HepG2 (cell line): ENCODE results near the gene FBP2. TPM values are rescaled to one million over a fixed set of nuclear protein-coding genes. Genes with fewer than 3 reads are reported as not detected.

Experiments
- ATAC-seq: fragments of 200-7000 bp; cut with Tn5 transposase; 3 replicates; pipeline ENCODE4 v1.9.1; 2020; ENCODE audit warnings: mild to moderate bottlenecking, moderate library complexity
- BruUV-seq: library from RNA; stranded (reverse); fragments of 400-500 nt; replicated peaks from 2 replicates; lab custom pipeline; 2021; lab: Mats Ljungman, UMichigan
- CTCF ChIA-PET: fragments of 300-600 bp; formaldehyde crosslinking; extraction: SDS; loops from one replicate; lab custom pipeline; 2021; ENCODE audit warnings: low total read pairs, inconsistent platforms, low intra/inter-chr PET ratio; lab: Yijun Ruan, JAX
- POLR2A ChIA-PET: fragments of 350-600 bp; sonication (Branson Sonifier 250); formaldehyde crosslinking; loops from one replicate; lab custom pipeline; 2020; ENCODE audit warnings: antibody characterized with exemption, inconsistent platforms; lab: Yijun Ruan, JAX
- DNase-seq: peaks from one replicate; pipeline ENCODE4 v3.0.0-alpha.2; 2015; ENCODE audit warnings: low spot score
- FAIRE-seq: peaks from 3 replicates; lab custom pipeline; 2011; peaks lifted over from hg19 to GRCh38; lab: Jason Lieb, UNC
- H2AFZ ChIP-seq: one replicate; pipeline ENCODE4 v1.6.1; 2011; ENCODE audit warnings: low read length, inconsistent platforms
- H3K27ac ChIP-seq: fragments of 300-600 bp; 3 replicates; pipeline ENCODE4 v1.8.0; 2011; ENCODE audit warnings: mixed run types, mild to moderate bottlenecking, mixed read lengths, low read length, inconsistent platforms; ENCODE audit not compliant: insufficient read depth; ENCODE audit errors: extremely low read length
- H3K27me3 ChIP-seq, 2 experiments: fragments of 200-600 bp in 1 of 2; 2 replicates in 1 of 2; 3 replicates in 1 of 2; pipeline versions ENCODE4 v1.6.0 to v1.8.0; 2011; ENCODE audit warnings: low read length in 2 of 2, mild to moderate bottlenecking in 2 of 2, moderate library complexity in 2 of 2, inconsistent platforms in 1 of 2; ENCODE audit not compliant: insufficient read depth in 2 of 2, control insufficient read depth in 1 of 2
- H3K36me3 ChIP-seq, 2 experiments: fragments of 200-600 bp in 1 of 2; replicated peaks in 1 of 2; 2 replicates in 1 of 2; 3 replicates in 1 of 2; pipeline versions ENCODE4 v1.5.1 to v1.8.0; 2011; ENCODE audit warnings: low read length in 2 of 2, inconsistent platforms in 1 of 2; ENCODE audit not compliant: insufficient read depth in 2 of 2, control insufficient read depth in 1 of 2
- H3K4me1 ChIP-seq: 2 replicates; pipeline ENCODE4 v1.5.1; 2012; ENCODE audit warnings: low read length, inconsistent platforms; ENCODE audit not compliant: insufficient read depth
- H3K4me2 ChIP-seq: 2 replicates; pipeline ENCODE4 v1.6.0; 2011; ENCODE audit warnings: low read depth, low read length, inconsistent platforms
- H3K4me3 ChIP-seq, 3 experiments: fragments of 200-600 bp in 1 of 3; sonication (generic), shearing (Covaris generic) in 1 of 3; replicated peaks in 1 of 3; 2 replicates each; pipeline ENCODE4 v1.5.1; 2011 to 2016; ENCODE audit warnings: low read length in 3 of 3, inconsistent platforms in 2 of 3, low read depth in 2 of 3, mild to moderate bottlenecking in 2 of 3, control low read depth in 1 of 3, mixed read lengths in 1 of 3; ENCODE audit not compliant: insufficient read depth in 1 of 3
- H3K79me2 ChIP-seq: one replicate; pipeline ENCODE4 v1.6.1; 2011; ENCODE audit warnings: low read length, inconsistent platforms; ENCODE audit not compliant: insufficient read depth
- H3K9ac ChIP-seq: 2 replicates; pipeline ENCODE4 v1.6.0; 2011; ENCODE audit warnings: mild to moderate bottlenecking, low read depth, low read length, inconsistent platforms; ENCODE audit not compliant: insufficient read depth
- H3K9me3 ChIP-seq: 2 replicates; pipeline ENCODE4 v1.5.1; 2012; ENCODE audit warnings: mild to moderate bottlenecking, low read length
- H4K20me1 ChIP-seq: 2 replicates; pipeline ENCODE4 v1.6.0; 2011; ENCODE audit warnings: inconsistent platforms, mild to moderate bottlenecking, low read length, moderate library complexity; ENCODE audit not compliant: insufficient read depth
- HINFP ChIP-seq: sonication (generic); formaldehyde crosslinking; IDR thresholded peaks from 2 replicates; pipeline ENCODE4 v1.4.0; 2020; ENCODE audit warnings: low read depth, mild to moderate bottlenecking, missing genetic modification reagents
- PHB2 ChIP-seq: fragments of 450-650 bp; IDR thresholded peaks from 2 replicates; pipeline ENCODE4 v1.6.1; 2018; ENCODE audit not compliant: partially characterized antibody
- SOX13 ChIP-seq, 3 experiments: fragments of 450-650 bp in 1 of 3; sonication (generic) in 1 of 3; formaldehyde crosslinking in 1 of 3; IDR thresholded peaks in 2 of 3; conservative IDR thresholded peaks in 1 of 3; 2 replicates each; pipeline versions ENCODE4 v1.5.0 to v1.6.1; 2016 to 2020; ENCODE audit warnings: antibody characterized with exemption in 1 of 3, mild to moderate bottlenecking in 1 of 3, missing compliant biosample characterization in 1 of 3, missing genetic modification reagents in 1 of 3, moderate library complexity in 1 of 3
- TCF7L2 ChIP-seq: IDR thresholded peaks from 2 replicates; pipeline ENCODE4 v1.6.1; 2011; ENCODE audit warnings: mild to moderate bottlenecking, low read depth, low read length, moderate library complexity
- TIGD3 ChIP-seq: sonication (generic); formaldehyde crosslinking; IDR thresholded peaks from 2 replicates; pipeline ENCODE4 v1.5.1; 2020; ENCODE audit warnings: mild to moderate bottlenecking, missing genetic modification reagents, borderline replicate concordance
- ZNF12 ChIP-seq: sonication (generic); formaldehyde crosslinking; IDR thresholded peaks from 2 replicates; pipeline ENCODE4 v1.5.0; 2020; ENCODE audit warnings: missing genetic modification reagents
- ZNF143 ChIP-seq: sonication (generic); formaldehyde crosslinking; IDR thresholded peaks from 2 replicates; pipeline ENCODE4 v1.4.0; 2020; ENCODE audit warnings: missing genetic modification reagents
- ZNF510 ChIP-seq: sonication (generic); formaldehyde crosslinking; IDR thresholded peaks from 2 replicates; pipeline ENCODE4 v1.4.0; 2020; ENCODE audit warnings: low read depth, mild to moderate bottlenecking, missing genetic modification reagents
- ZNF710 ChIP-seq: sonication (generic); formaldehyde crosslinking; IDR thresholded peaks from 2 replicates; pipeline ENCODE4 v1.5.0; 2020; ENCODE audit warnings: mild to moderate bottlenecking, missing genetic modification reagents, borderline replicate concordance
- ZNF879 ChIP-seq: sonication (generic); formaldehyde crosslinking; IDR thresholded peaks from 2 replicates; pipeline ENCODE4 v1.8.1; 2023; ENCODE audit warnings: missing genetic modification reagents
- in situ Hi-C: cut with HindIII; loops from 2 replicates; pipeline ENCODE4 v1.10.0; 2017; ENCODE audit warnings: low pct_unique_long_range_greater_than_20kb; ENCODE audit not compliant: extremely low pct_ligation_motif_present
- intact Hi-C: fragments of 100-400 bp; cut with micrococcal nuclease; formaldehyde crosslinking; loops from one replicate; pipeline ENCODE4 v1.10.0; 2022; ENCODE audit not compliant: unreplicated experiment
- polyA plus RNA-seq, 8 experiments: library from polyadenylated mRNA; depleted of rRNA in 3 of 8; stranded (reverse) in 7 of 8; unstranded in 1 of 8; fragments of >200 nt; fragmentation: Illumina TruSeq in 4 of 8; extraction: Trizol in 4 of 8; gene quantifications; 2 replicates each; pipeline versions ENCODE4 v1.2.1 to v1.2.3, GENCODE V29; 2011 to 2016; ENCODE audit warnings: low read depth in 4 of 8, missing spikeins in 1 of 8, mixed read lengths in 1 of 8; ENCODE audit not compliant: insufficient read depth in 1 of 8
- total RNA-seq, 5 experiments: library from RNA; depleted of rRNA; stranded (reverse); fragments of >200 nt; fragmentation: Illumina TruSeq; extraction: Trizol; gene quantifications; 2 replicates each; pipeline ENCODE4 v1.2.3, GENCODE V29; 2016; ENCODE audit warnings: low read depth in 1 of 5
- TF ChIP-seq, protein P1 (sequence below): sonication (generic); formaldehyde crosslinking; conservative IDR thresholded peaks from 2 replicates; pipeline ENCODE4 v1.4.0; 2020; ENCODE audit warnings: missing genetic modification reagents
- TF ChIP-seq, protein P2 (sequence below), 2 experiments: IDR thresholded peaks; 2 replicates each; pipeline ENCODE4 v1.6.1; 2011 to 2012; ENCODE audit warnings: low read length in 2 of 2, borderline replicate concordance in 1 of 2, low read depth in 1 of 2, mild to moderate bottlenecking in 1 of 2, moderate library complexity in 1 of 2

FBP2 gene
- total and polyA plus RNA-seq, 2 of the 13 experiments (the other 11 are each of a cell fraction or from before 2014, with no cell fraction given), result not detected

DNA sequence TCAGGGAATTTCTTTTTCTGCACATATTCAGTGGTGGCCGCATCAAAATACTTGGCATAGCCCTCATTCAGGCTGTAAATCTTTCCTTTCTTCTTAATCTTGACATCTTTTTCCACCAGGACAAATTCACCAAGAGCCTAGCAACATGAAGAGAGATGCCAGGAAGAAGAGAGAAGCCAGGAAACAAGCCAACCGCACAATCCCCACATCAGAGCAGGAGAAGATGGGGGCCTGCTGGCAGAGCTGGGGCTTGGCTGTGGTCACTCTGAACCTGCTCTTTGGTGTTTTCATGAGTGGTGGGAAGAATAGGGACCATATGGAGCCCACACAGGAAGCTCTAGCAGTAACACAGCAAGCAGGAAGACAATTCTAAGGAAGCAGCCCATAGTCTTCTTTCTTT lies 26.4 kb downstream of the FBP2 start (continued):
- TF ChIP-seq, protein P1, sequence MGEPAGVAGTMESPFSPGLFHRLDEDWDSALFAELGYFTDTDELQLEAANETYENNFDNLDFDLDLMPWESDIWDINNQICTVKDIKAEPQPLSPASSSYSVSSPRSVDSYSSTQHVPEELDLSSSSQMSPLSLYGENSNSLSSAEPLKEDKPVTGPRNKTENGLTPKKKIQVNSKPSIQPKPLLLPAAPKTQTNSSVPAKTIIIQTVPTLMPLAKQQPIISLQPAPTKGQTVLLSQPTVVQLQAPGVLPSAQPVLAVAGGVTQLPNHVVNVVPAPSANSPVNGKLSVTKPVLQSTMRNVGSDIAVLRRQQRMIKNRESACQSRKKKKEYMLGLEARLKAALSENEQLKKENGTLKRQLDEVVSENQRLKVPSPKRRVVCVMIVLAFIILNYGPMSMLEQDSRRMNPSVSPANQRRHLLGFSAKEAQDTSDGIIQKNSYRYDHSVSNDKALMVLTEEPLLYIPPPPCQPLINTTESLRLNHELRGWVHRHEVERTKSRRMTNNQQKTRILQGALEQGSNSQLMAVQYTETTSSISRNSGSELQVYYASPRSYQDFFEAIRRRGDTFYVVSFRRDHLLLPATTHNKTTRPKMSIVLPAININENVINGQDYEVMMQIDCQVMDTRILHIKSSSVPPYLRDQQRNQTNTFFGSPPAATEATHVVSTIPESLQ (CRISPR knock-in tag), result no peak
- TF ChIP-seq ZNF879 (CRISPR knock-in tag) (no peak), SOX13 (IDR thresholded peaks at IDR 0.05) (no peak), SOX13 (CRISPR knock-in tag; conservative IDR thresholded peaks at IDR 0.05 in 1 of 2, IDR thresholded peaks at IDR 0.05 in 1 of 2) (no peak), TIGD3 (CRISPR knock-in tag) (no peak), ZNF710 (CRISPR knock-in tag) (no peak)

- TF ChIP-seq ZNF510 (CRISPR knock-in tag) (no peak), ZNF143 (no peak), TCF7L2 (no peak), PHB2 (no peak), ZNF12 (no peak), HINFP (no peak)
- TF ChIP-seq, protein P2, sequence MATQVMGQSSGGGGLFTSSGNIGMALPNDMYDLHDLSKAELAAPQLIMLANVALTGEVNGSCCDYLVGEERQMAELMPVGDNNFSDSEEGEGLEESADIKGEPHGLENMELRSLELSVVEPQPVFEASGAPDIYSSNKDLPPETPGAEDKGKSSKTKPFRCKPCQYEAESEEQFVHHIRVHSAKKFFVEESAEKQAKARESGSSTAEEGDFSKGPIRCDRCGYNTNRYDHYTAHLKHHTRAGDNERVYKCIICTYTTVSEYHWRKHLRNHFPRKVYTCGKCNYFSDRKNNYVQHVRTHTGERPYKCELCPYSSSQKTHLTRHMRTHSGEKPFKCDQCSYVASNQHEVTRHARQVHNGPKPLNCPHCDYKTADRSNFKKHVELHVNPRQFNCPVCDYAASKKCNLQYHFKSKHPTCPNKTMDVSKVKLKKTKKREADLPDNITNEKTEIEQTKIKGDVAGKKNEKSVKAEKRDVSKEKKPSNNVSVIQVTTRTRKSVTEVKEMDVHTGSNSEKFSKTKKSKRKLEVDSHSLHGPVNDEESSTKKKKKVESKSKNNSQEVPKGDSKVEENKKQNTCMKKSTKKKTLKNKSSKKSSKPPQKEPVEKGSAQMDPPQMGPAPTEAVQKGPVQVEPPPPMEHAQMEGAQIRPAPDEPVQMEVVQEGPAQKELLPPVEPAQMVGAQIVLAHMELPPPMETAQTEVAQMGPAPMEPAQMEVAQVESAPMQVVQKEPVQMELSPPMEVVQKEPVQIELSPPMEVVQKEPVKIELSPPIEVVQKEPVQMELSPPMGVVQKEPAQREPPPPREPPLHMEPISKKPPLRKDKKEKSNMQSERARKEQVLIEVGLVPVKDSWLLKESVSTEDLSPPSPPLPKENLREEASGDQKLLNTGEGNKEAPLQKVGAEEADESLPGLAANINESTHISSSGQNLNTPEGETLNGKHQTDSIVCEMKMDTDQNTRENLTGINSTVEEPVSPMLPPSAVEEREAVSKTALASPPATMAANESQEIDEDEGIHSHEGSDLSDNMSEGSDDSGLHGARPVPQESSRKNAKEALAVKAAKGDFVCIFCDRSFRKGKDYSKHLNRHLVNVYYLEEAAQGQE (IDR thresholded peaks at IDR 0.05; ENCODE audit: borderline replicate concordance in 1 of 2, low read depth in 1 of 2, low read length in 2 of 2), result no peak
- ATAC-seq (no peak), FAIRE-seq (no peak), DNase-seq (no peak)
- Histone ChIP-seq H3K4me3 (no peak overlapping the region), H3K27ac (no peak overlapping the region), H3K9me3 (no peaks in the 10 kb centered on the region), H3K9ac (no peak overlapping the region), H3K4me2 (no peak overlapping the region), H3K79me2 (no peaks in the 10 kb centered on the region), H3K4me1 (peaks cover 8% of the 10 kb centered on the region; the same call in 1 of the 2 replicates), H4K20me1 (no peaks in the 10 kb centered on the region), H3K36me3 (0 out of 5 replicates have a peak, but pooled peaks cover 0 to 3% of the 10 kb centered on the region in 2 experiments), H3K27me3 (no peaks in the 10 kb centered on the region; a peak in 1 of 5 replicates), H2AFZ (no peak overlapping the region)
- CTCF ChIA-PET, result no interaction called here
- intact Hi-C loops (no loop called here), in situ Hi-C loops (no loop called here)
- POLR2A ChIA-PET, result no interaction called here
- no TSS peak for BruUV-seq
Measured at GRCh38 chr9:94566550-94566949, 27.1 kb downstream of the FBP2 start.
